Gastroesophageal sphincter (tissue), 4 donors: ENCODE results near the gene HSPA6. TPM values are rescaled to one million over a fixed set of nuclear protein-coding genes. Genes with fewer than 3 reads are reported as not detected.
"Not testable (repeated sequence)": the region's sequence is repeated elsewhere in the genome, so short reads cannot be mapped to it uniquely, and the experiment has no call there.

Experiments used
- ATAC-seq: fragments of 150-250 bp; one replicate; pipeline ENCODE4 v1.9.1; 2016; ENCODE audit warnings: mild to moderate bottlenecking, moderate library complexity
- H3K27ac ChIP-seq, 4 donors: fragments of 200-600 bp; sonication (generic) in 3 of 4; 1 replicate in 3 of 4; 2 replicates in 1 of 4; pipeline ENCODE4 v1.5.1; 2016 to 2019
- H3K27me3 ChIP-seq: fragments of 200-600 bp; sonication (generic); one replicate; pipeline ENCODE4 v1.5.1; 2019
- H3K36me3 ChIP-seq, 2 donors: fragments of 200-600 bp; sonication (generic); one replicate each; pipeline ENCODE4 v1.5.1; 2019; ENCODE audit warnings: control low read depth in 1 of 2
- H3K4me1 ChIP-seq, 3 donors: fragments of 200-600 bp; sonication (generic); 1 replicate in 2 of 3; 2 replicates in 1 of 3; pipeline ENCODE4 v1.5.1; 2016 to 2019; ENCODE audit warnings: control low read depth in 2 of 3
- H3K4me3 ChIP-seq, 2 donors: fragments of 200-600 bp; sonication (generic); one replicate each; pipeline ENCODE4 v1.5.1; 2019; ENCODE audit warnings: mild to moderate bottlenecking in 1 of 2, moderate library complexity in 1 of 2
- H3K9me3 ChIP-seq, 3 donors: fragments of 200-600 bp; sonication (generic); one replicate each; pipeline ENCODE4 v1.5.1; 2017 to 2019; ENCODE audit warnings: control low read depth in 2 of 3
- EP300 ChIP-seq: sonication (generic); formaldehyde crosslinking; IDR thresholded peaks from one replicate; pipeline ENCODE4 v1.6.1; 2017; ENCODE audit warnings: antibody characterized with exemption, mild to moderate bottlenecking
- POLR2A ChIP-seq, 2 donors: fragments of 450-650 bp; IDR thresholded peaks; one replicate each; pipeline ENCODE4 v1.6.1; 2017; ENCODE audit warnings: antibody characterized with exemption in 2 of 2, mild to moderate bottlenecking in 2 of 2, moderate library complexity in 1 of 2
- POLR2AphosphoS5 ChIP-seq: sonication (generic); formaldehyde crosslinking; IDR thresholded peaks from one replicate; pipeline ENCODE4 v1.6.1; 2017; ENCODE audit warnings: antibody characterized with exemption
- WGBS, 2 donors: methylation state at CpG; one replicate each; pipeline ENCODE4 v1.1.5; 2018; ENCODE audit warnings: low coverage in 1 of 2; 5-methylcytosine and 5-hydroxymethylcytosine counted together
- total RNA-seq, 4 donors: library from RNA; depleted of rRNA; stranded (reverse); fragments of >200 nt; gene quantifications; one replicate each; pipeline ENCODE4 v1.1.0, GENCODE V29; 2016
- TF ChIP-seq, protein P1 (sequence below), 4 experiments: fragments of 200-600 bp in 2 of 4; fragments of 450-650 bp in 2 of 4; sonication (generic) in 1 of 4; IDR thresholded peaks; one replicate each; pipeline ENCODE4 v1.5.1; 2017 to 2019; ENCODE audit warnings: antibody characterized with exemption in 4 of 4, mild to moderate bottlenecking in 2 of 4, moderate library complexity in 2 of 4

The HSPA6 gene
- 1 to 10 TPM; 1.2 to 6.6 (median 2.0) TPM for total RNA-seq

GRCh38 chr1:161523817-161524741 is at the start of gene HSPA6:
HSPA6 (plus strand) TSS chr1:161524540; CDS start chr1:161524659, 119 bp downstream.
- not testable (repeated sequence) for H3K36me3 ChIP-seq, H3K27me3 ChIP-seq, H3K4me1 ChIP-seq, H3K9me3 ChIP-seq
- peak within 1 kb of the TSS; percentile 65 to 74 for H3K4me3 ChIP-seq
- ATAC-seq, result peak; percentile 83
- 0 to 1% methylated on average over 10 to 13 of the region's 72 CpGs for WGBS, 2 donors
- peak; percentile 12 for TF ChIP-seq POLR2AphosphoS5
- peak within 1 kb of the TSS; percentile 11 to 89 (median 82) for H3K27ac ChIP-seq

DNA sequence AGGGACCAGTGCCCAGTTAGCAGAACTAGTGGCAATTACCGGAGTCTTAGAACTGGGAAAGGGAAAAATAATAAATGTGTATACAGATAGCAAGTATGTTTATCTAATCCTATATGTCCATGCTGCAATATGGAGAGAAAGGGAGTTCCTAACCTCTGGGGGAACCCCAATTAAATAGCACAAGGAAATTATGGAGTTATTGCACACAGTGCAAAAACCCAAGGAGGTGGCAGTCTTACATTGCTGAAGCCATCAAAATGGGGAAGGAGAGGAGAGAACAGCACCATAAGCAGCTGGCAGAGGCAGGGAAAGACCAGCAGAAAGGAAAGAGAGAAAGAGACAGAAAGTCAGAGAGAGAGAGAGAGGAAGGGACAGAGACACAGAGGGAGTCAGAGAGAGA is 46.6 kb upstream of the HSPA6 start:
- H3K4me3 ChIP-seq, ATAC-seq, H3K27ac ChIP-seq, H3K4me1 ChIP-seq, H3K36me3 ChIP-seq: not testable (repeated sequence)
- Histone ChIP-seq H3K27me3 (peaks cover 84% of the 10 kb centered on the region), H3K9me3 (peaks cover 0 to 13% (median 0%) of the 10 kb centered on the region in 3 donors)
- WGBS, 2 donors, result 100% methylated on average over 1 of the region's 1 CpG; no CpG with 5 or more reads in 1 of the 2 donors

- no CpG with 5 or more reads among the region's 15 CpGs for WGBS, 2 donors
- ATAC-seq, result no peak
Measured at GRCh38 chr1:161478985-161479384, 45.4 kb upstream of the HSPA6 start.

DNA sequence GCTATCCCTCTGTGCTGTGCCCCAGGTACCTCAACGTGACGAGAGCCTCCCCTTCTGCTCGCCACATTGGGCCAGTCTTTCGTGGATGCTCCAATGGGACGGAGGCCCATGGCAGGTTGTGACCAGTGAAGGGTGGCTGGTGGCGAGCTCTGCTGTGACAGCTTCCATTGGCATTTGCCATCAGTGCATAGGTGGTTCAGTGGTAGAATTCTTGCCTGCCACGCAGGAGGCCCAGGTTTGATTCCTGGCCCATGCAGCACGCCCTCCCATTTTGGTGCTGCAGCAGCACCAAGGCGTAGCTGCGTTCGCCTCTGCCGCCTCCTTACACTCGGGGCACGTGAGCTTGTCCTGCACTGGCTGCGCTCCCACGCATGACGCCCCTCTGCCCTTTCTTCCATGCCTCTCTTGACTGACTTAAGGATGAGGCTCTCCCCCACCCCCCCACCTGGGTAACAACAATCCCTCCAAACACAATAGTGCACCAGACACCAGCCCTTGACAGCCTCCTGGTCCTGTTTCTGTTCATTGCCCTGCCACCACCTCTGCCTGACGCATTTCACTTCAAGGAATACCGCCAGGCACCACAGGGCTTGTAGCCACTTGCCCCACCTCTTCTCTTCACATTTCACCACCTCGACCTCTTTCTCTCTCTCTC is 43.8 kb upstream of the HSPA6 start:
- Histone ChIP-seq H3K36me3 (no peaks in the 10 kb centered on the region), H3K4me1 (no peaks in the 10 kb centered on the region), H3K4me3 (no peak overlapping the region), H3K27me3 (peaks cover 61% of the 10 kb centered on the region), H3K27ac (no peak overlapping the region), H3K9me3 (no peaks in the 10 kb centered on the region)
- no peak for ATAC-seq
- no peak for TF ChIP-seq POLR2A (IDR thresholded peaks at IDR 0.05)
- no peak for TF ChIP-seq POLR2AphosphoS5
- TF ChIP-seq, protein P1, sequence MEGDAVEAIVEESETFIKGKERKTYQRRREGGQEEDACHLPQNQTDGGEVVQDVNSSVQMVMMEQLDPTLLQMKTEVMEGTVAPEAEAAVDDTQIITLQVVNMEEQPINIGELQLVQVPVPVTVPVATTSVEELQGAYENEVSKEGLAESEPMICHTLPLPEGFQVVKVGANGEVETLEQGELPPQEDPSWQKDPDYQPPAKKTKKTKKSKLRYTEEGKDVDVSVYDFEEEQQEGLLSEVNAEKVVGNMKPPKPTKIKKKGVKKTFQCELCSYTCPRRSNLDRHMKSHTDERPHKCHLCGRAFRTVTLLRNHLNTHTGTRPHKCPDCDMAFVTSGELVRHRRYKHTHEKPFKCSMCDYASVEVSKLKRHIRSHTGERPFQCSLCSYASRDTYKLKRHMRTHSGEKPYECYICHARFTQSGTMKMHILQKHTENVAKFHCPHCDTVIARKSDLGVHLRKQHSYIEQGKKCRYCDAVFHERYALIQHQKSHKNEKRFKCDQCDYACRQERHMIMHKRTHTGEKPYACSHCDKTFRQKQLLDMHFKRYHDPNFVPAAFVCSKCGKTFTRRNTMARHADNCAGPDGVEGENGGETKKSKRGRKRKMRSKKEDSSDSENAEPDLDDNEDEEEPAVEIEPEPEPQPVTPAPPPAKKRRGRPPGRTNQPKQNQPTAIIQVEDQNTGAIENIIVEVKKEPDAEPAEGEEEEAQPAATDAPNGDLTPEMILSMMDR (IDR thresholded peaks at IDR 0.05), result no peak
- TF ChIP-seq EP300, result no peak
- WGBS, 2 donors, result 82 to 84% methylated on average over 7 to 9 of the region's 20 CpGs

More at GRCh38 chr1:161478985-161479384, 45.4 kb upstream of the HSPA6 start:
- Histone ChIP-seq H3K4me1 (no peaks in the 10 kb centered on the region), H3K27ac (no peak overlapping the region), H3K27me3 (peaks cover 77% of the 10 kb centered on the region), H3K36me3 (no peaks in the 10 kb centered on the region), H3K9me3 (peaks cover 0 to under 1% (median 0%) of the 10 kb centered on the region in 3 donors), H3K4me3 (no peak overlapping the region)
- TF ChIP-seq EP300, result no peak
- no peak for TF ChIP-seq POLR2A (IDR thresholded peaks at IDR 0.05)
- TF ChIP-seq, protein P1 (IDR thresholded peaks at IDR 0.05), result no peak
- TF ChIP-seq POLR2AphosphoS5, result no peak

DNA sequence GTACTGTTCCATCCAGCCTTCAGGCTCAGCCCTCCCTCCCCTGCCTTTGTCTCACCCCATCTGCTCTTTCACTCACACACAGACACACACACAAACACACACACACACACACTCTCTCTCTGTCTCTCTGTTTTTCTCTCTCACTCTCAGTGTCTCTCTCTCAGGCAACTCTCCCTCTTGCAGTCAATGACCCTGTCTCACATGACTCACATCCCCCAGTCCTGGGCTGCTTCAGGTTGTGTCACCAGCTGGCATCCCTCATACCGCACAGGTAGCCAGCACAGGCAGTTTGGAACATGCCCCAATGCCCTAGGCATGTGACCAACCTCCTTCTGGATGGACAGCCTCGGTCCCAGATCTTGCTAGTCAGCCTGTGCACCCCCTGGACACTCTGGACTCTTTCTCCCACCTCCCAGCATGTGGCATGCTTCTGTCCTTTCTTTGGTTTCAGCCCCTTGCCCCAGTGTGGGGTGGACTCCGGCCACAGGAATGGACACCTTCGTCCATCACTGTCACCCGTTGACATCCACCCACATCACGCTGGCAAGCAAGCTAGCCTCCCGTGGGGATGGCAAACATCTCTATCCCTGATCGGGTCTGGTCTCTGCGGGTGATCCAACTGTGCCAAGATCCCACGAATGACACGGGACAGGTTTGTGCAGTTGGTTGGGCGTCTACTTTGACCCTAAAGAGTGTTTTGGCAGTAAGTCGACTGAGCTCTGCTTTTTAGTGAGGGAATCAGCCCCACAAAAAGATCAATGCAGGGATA is 42.5 kb upstream of the HSPA6 start:
- WGBS, 2 donors, result 50 to 61% methylated on average over 1 to 8 of the region's 13 CpGs
- no peak for ATAC-seq
- Histone ChIP-seq H3K4me3 (no peak overlapping the region), H3K27ac (no peak overlapping the region), H3K27me3 (peaks cover 59% of the 10 kb centered on the region), H3K4me1 (peaks cover 0 to under 1% (median 0%) of the 10 kb centered on the region in 3 donors), H3K9me3 (no peaks in the 10 kb centered on the region), H3K36me3 (no peaks in the 10 kb centered on the region)
- TF ChIP-seq POLR2AphosphoS5 (no peak), POLR2A (IDR thresholded peaks at IDR 0.05) (no peak), EP300 (no peak)
- TF ChIP-seq, protein P1 (IDR thresholded peaks at IDR 0.05), result no peak
